Activated B cell treated with CpG ODN at 0.5 μM for 24 hours (primary cell): ENCODE measurements around the gene ZC3H10. TPM values are rescaled to one million over a fixed set of nuclear protein-coding genes. Genes with fewer than 3 reads are reported as not detected.
A peak's percentile ranks its signal among the peaks of the same experiment; 100 is the strongest.
"Not testable (repeated sequence)": the region's sequence is repeated elsewhere in the genome, so short reads cannot be mapped to it uniquely, and the experiment has no call there.

Experiments used
- ATAC-seq: fragments of 200-7000 bp; cut with Tn5 transposase; one replicate; pipeline ENCODE4 v1.10.0; 2021; ENCODE audit warnings: low read depth, mild to moderate bottlenecking, moderate library complexity
- CTCF ChIA-PET: fragments of 350-600 bp; sonication (Branson Sonifier 250); formaldehyde crosslinking; loops from one replicate; lab custom pipeline; 2021; ENCODE audit warnings: antibody characterized with exemption; lab: Charles Lee
- POLR2A ChIA-PET: fragments of 350-600 bp; sonication (Branson Sonifier 250); formaldehyde crosslinking; loops from one replicate; lab custom pipeline; 2021; ENCODE audit warnings: antibody characterized with exemption; lab: Charles Lee
- DNase-seq: peaks from one replicate; pipeline ENCODE4 v3.0.0; 2022
- H3K27ac Mint-ChIP-seq: one replicate; pipeline ENCODE4 v1.8.0; 2020; ENCODE audit warnings: mixed read lengths
- H3K27me3 Mint-ChIP-seq: one replicate; pipeline ENCODE4 v1.8.0; 2021; ENCODE audit warnings: mixed read lengths
- H3K36me3 Mint-ChIP-seq: one replicate; pipeline ENCODE4 v1.8.0; 2021; ENCODE audit warnings: low read depth, mixed read lengths
- H3K4me1 Mint-ChIP-seq: one replicate; pipeline ENCODE4 v1.8.0; 2021; ENCODE audit warnings: mixed read lengths
- H3K4me3 Mint-ChIP-seq: one replicate; pipeline ENCODE4 v1.8.0; 2020; ENCODE audit warnings: mild to moderate bottlenecking, mixed read lengths
- H3K9me3 Mint-ChIP-seq: one replicate; pipeline ENCODE4 v1.8.0; 2020; ENCODE audit warnings: mixed read lengths
- CTCF ChIP-seq: fragments of 200-600 bp; IDR thresholded peaks from one replicate; pipeline ENCODE4 v1.8.0; 2022; ENCODE audit warnings: antibody characterized with exemption, mild to moderate bottlenecking
- intact Hi-C: fragments of 100-400 bp; cut with micrococcal nuclease; formaldehyde crosslinking; loops from one replicate; pipeline ENCODE4 v1.15.1; 2024
- total RNA-seq: library from RNA; stranded (reverse); gene quantifications from 2 replicates; pipeline ENCODE4 v1.2.3, GENCODE V29; 2022

The ZC3H10 gene
- total RNA-seq, 1 donor from 2014 or later = 15.4 TPM

- intact Hi-C loops = no loop called here
- CTCF ChIA-PET = interaction anchor here (0.6 to 2.4 kb wide), 5 partner anchors 15 to 35 kb away, joined by 3 to 6 read pairs (median 4); partner anchors contain the start of gene SMARCC2
- TF ChIP-seq CTCF = no peak
- H3K27me3 Mint-ChIP-seq = no peaks in the 10 kb centered on the region
- H3K36me3 Mint-ChIP-seq = peaks cover 31% of the 10 kb centered on the region
- no peaks in the 10 kb centered on the region for H3K9me3 Mint-ChIP-seq
- ATAC-seq = no peak
- peak overlapping the region; percentile 35 for H3K27ac Mint-ChIP-seq
- POLR2A ChIA-PET = interaction anchor here (1.1 to 1.9 kb wide), 3 partner anchors 26 to 67 kb away, joined by 4 to 8 read pairs (median 5); partner anchors contain the start of genes ESYT1 and RNF41
- H3K4me3 Mint-ChIP-seq = no peak overlapping the region
- peaks cover 51% of the 10 kb centered on the region for H3K4me1 Mint-ChIP-seq
- no peak for DNase-seq
These were observed 36.2 kb downstream of the ZC3H10 start for GRCh38 chr12:56154246-56154771.

- Mint-ChIP-seq H3K27ac (no peak overlapping the region), H3K4me3 (no peak overlapping the region), H3K36me3 (peaks cover 36% of the 10 kb centered on the region), H3K4me1 (peaks cover 57% of the 10 kb centered on the region), H3K9me3 (no peaks in the 10 kb centered on the region), H3K27me3 (no peaks in the 10 kb centered on the region)
- ATAC-seq = no peak
- ChIA-PET POLR2A (interaction anchor here (1.1 to 1.9 kb wide), 3 partner anchors 27 to 67 kb away, joined by 4 to 8 read pairs (median 5); partner anchors contain the start of genes ESYT1 and RNF41), CTCF (interaction anchor here (0.6 to 2.4 kb wide), 4 partner anchors 15 to 35 kb away, joined by 3 to 6 read pairs (median 4); partner anchors contain the start of gene SMARCC2)
- intact Hi-C loops = no loop called here
- no peak for TF ChIP-seq CTCF
- no peak for DNase-seq
These were observed 36.8 kb downstream of the ZC3H10 start for GRCh38 chr12:56154818-56155217.

- ATAC-seq (no peak), DNase-seq (no peak)
- no peak for TF ChIP-seq CTCF
- peak overlapping the region; percentile 1 for H3K27ac Mint-ChIP-seq
- peaks cover 42% of the 10 kb centered on the region for H3K36me3 Mint-ChIP-seq
- ChIA-PET POLR2A (interaction anchor here (1.8 to 1.9 kb wide), 2 partner anchors 27 to 66 kb away, joined by 4 to 8 read pairs; partner anchors contain the start of genes ESYT1 and RNF41), CTCF (interaction anchor here (0.6 to 2.4 kb wide), 5 partner anchors 16 to 35 kb away, joined by 3 to 6 read pairs (median 3); partner anchors contain the start of gene SMARCC2)
- H3K27me3 Mint-ChIP-seq = no peaks in the 10 kb centered on the region
- intact Hi-C loops = no loop called here
- H3K4me3 Mint-ChIP-seq = peak overlapping the region; percentile 13
- peaks cover 59% of the 10 kb centered on the region for H3K4me1 Mint-ChIP-seq
- no peaks in the 10 kb centered on the region for H3K9me3 Mint-ChIP-seq
These were observed 37.3 kb downstream of the ZC3H10 start for GRCh38 chr12:56155256-56155845.

- CTCF ChIA-PET, H3K27me3 Mint-ChIP-seq, intact Hi-C loops, DNase-seq, H3K9me3 Mint-ChIP-seq, ATAC-seq: not testable (repeated sequence)
- peaks cover 55% of the 10 kb centered on the region for H3K36me3 Mint-ChIP-seq
- peaks cover 60% of the 10 kb centered on the region for H3K4me1 Mint-ChIP-seq
- peak overlapping the region; percentile 95 for H3K27ac Mint-ChIP-seq
- POLR2A ChIA-PET = interaction anchor here (0.5 to 4.3 kb wide), 14 partner anchors 14 to 1457 kb away, joined by 3 to 67 read pairs (median 4); partner anchors contain the start of genes ESYT1, NACA, RNF41 and RPL41
- peak overlapping the region; percentile 94 for H3K4me3 Mint-ChIP-seq
These were observed 38.6 kb downstream of the ZC3H10 start for GRCh38 chr12:56156464-56157200.
